ENCODE measurements around the gene YARS1.

- TF ChIP-seq EZH2 (IDR thresholded peaks at IDR 0.05; ENCODE audit: insufficient read depth, poor library complexity, severe bottlenecking) (no peak), EZH2phosphoT487 (IDR thresholded peaks at IDR 0.05; ENCODE audit: insufficient read depth, low read depth) (no peak)
Observed at GRCh38 chr1:32806910-32807523, 10.1 kb downstream of the YARS1 start.
